Neural cell (in vitro differentiated cells): ENCODE results near the gene LDB3.

Source experiments
- CTCF ChIP-seq: fragments of 450-650 bp; IDR thresholded peaks from 2 replicates; pipeline ENCODE4 v1.5.1; 2014; ENCODE audit warnings: antibody characterized with exemption, mild to moderate bottlenecking, moderate library complexity; ENCODE audit not compliant: poor library complexity, severe bottlenecking
- EP300 ChIP-seq: fragments of 450-650 bp; conservative IDR thresholded peaks from 2 replicates; pipeline ENCODE4 v1.6.1; 2014; ENCODE audit warnings: antibody characterized with exemption, mild to moderate bottlenecking, moderate library complexity; ENCODE audit not compliant: poor library complexity, severe bottlenecking
- EZH2 ChIP-seq: fragments of 200-600, 300-800 bp; shearing (Covaris generic), sonication (generic); IDR thresholded peaks from 2 replicates; pipeline ENCODE4 v1.6.1; 2014; ENCODE audit warnings: antibody characterized with exemption, low read length, borderline replicate concordance, mild to moderate bottlenecking; ENCODE audit not compliant: insufficient read depth, poor library complexity, severe bottlenecking
- MXI1 ChIP-seq: fragments of 450-650 bp; conservative IDR thresholded peaks from 2 replicates; pipeline ENCODE4 v1.6.1; 2014; ENCODE audit warnings: antibody characterized with exemption, mild to moderate bottlenecking; ENCODE audit not compliant: poor library complexity, severe bottlenecking
- POLR2AphosphoS5 ChIP-seq: IDR thresholded peaks from 2 replicates; pipeline ENCODE4 v1.6.1; 2012
- RAD21 ChIP-seq: fragments of 450-650 bp; conservative IDR thresholded peaks from 2 replicates; pipeline ENCODE4 v1.6.1; 2014; ENCODE audit warnings: antibody characterized with exemption, mild to moderate bottlenecking, moderate library complexity
- REST ChIP-seq: IDR thresholded peaks from 2 replicates; pipeline ENCODE4 v1.6.1; 2012; ENCODE audit warnings: borderline replicate concordance
- SMC3 ChIP-seq: fragments of 450-650 bp; conservative IDR thresholded peaks from 2 replicates; pipeline ENCODE4 v1.6.1; 2014; ENCODE audit warnings: antibody characterized with exemption, mild to moderate bottlenecking, moderate library complexity; ENCODE audit not compliant: poor library complexity
- TAF1 ChIP-seq: IDR thresholded peaks from 2 replicates; pipeline ENCODE4 v1.6.1; 2012; ENCODE audit warnings: low read depth

GRCh38 chr10:86703176-86703575, 34.9 kb downstream of the LDB3 start:
- no peak for TF ChIP-seq MXI1
- TF ChIP-seq CTCF, result no peak
- no peak for TF ChIP-seq EZH2
- no peak for TF ChIP-seq POLR2AphosphoS5
- TF ChIP-seq REST, result no peak
- TF ChIP-seq EP300, result no peak
- no peak for TF ChIP-seq TAF1
- TF ChIP-seq RAD21, result no peak
- no peak for TF ChIP-seq SMC3
